Caco-2 (cell line): ENCODE measurements around the gene CAMSAP1. TPM values are rescaled to one million over a fixed set of nuclear protein-coding genes. Genes with fewer than 3 reads are reported as not detected.

Experiments
- BruUV-seq: library from RNA; stranded (reverse); fragments of 400-500 nt; replicated peaks from 2 replicates; lab custom pipeline; 2021; lab: Mats Ljungman, UMichigan
- CTCF ChIA-PET: fragments of 300-600 bp; sonication (Branson Sonifier 250); formaldehyde crosslinking; loops from one replicate; lab custom pipeline; 2022; ENCODE audit warnings: antibody characterized with exemption; lab: Charles Lee
- POLR2A ChIA-PET: fragments of 300-600 bp; sonication (Branson Sonifier 250); formaldehyde crosslinking; loops from one replicate; lab custom pipeline; 2022; ENCODE audit warnings: antibody characterized with exemption; lab: Charles Lee
- DNase-seq, 2 experiments: peaks; one replicate each; pipeline versions ENCODE4 v3.0.0 to v3.0.0-alpha.2; 2020 to 2022
- H3K27me3 ChIP-seq: replicated peaks from 2 replicates; pipeline ENCODE4 v1.6.0; 2011; ENCODE audit warnings: low read length; ENCODE audit not compliant: control insufficient read depth, insufficient read depth
- H3K36me3 ChIP-seq: 2 replicates; pipeline ENCODE4 v1.5.1; 2011; ENCODE audit warnings: low read length; ENCODE audit not compliant: control insufficient read depth, insufficient read depth
- H3K4me1 ChIP-seq: fragments of 250-450 bp; sonication (Bioruptor Pico); 2 replicates; pipeline ENCODE4 v1.5.1; 2020; ENCODE audit warnings: mild to moderate bottlenecking
- H3K4me3 ChIP-seq: 2 replicates; pipeline ENCODE4 v1.5.1; 2011; ENCODE audit warnings: low read depth, mild to moderate bottlenecking, control low read depth, low read length
- H3K9me3 ChIP-seq: fragments of 250-450 bp; sonication (Bioruptor Pico); 2 replicates; pipeline ENCODE4 v1.5.1; 2020; ENCODE audit warnings: mild to moderate bottlenecking, moderate library complexity
- H3K27ac Mint-ChIP-seq: one replicate; pipeline ENCODE4 v1.8.0; 2022; ENCODE audit warnings: mixed read lengths; ENCODE audit not compliant: unreplicated experiment
- H3K27me3 Mint-ChIP-seq: one replicate; pipeline ENCODE4 v1.8.0; 2022; ENCODE audit warnings: mixed read lengths; ENCODE audit not compliant: insufficient read depth, unreplicated experiment
- H3K36me3 Mint-ChIP-seq: one replicate; pipeline ENCODE4 v1.8.0; 2022; ENCODE audit warnings: mild to moderate bottlenecking, mixed read lengths; ENCODE audit not compliant: insufficient read depth, unreplicated experiment
- H3K4me1 Mint-ChIP-seq: one replicate; pipeline ENCODE4 v1.8.0; 2022; ENCODE audit warnings: low read depth, mixed read lengths; ENCODE audit not compliant: unreplicated experiment
- H3K4me3 Mint-ChIP-seq: one replicate; pipeline ENCODE4 v1.8.0; 2022; ENCODE audit warnings: mild to moderate bottlenecking, moderate library complexity, mixed read lengths; ENCODE audit not compliant: unreplicated experiment
- H3K9me3 Mint-ChIP-seq: one replicate; pipeline ENCODE4 v1.8.0; 2022; ENCODE audit warnings: mixed read lengths; ENCODE audit not compliant: unreplicated experiment
- CTCF ChIP-seq, 2 experiments: fragments of 200-600 bp in 1 of 2; IDR thresholded peaks; 1 replicate in 1 of 2; 2 replicates in 1 of 2; pipeline versions ENCODE4 v1.5.1 to v1.8.0; 2011 to 2022; ENCODE audit warnings: antibody characterized with exemption in 1 of 2, control low read depth in 1 of 2, inconsistent platforms in 1 of 2, low read depth in 1 of 2, low read length in 1 of 2, mild to moderate bottlenecking in 1 of 2, moderate library complexity in 1 of 2; ENCODE audit not compliant: insufficient read depth in 1 of 2, severe bottlenecking in 1 of 2, unreplicated experiment in 1 of 2
- intact Hi-C: fragments of 100-400 bp; cut with micrococcal nuclease; formaldehyde crosslinking; loops from one replicate; pipeline ENCODE4 v1.10.0; 2022; ENCODE audit not compliant: unreplicated experiment
- total RNA-seq: library from RNA; stranded (reverse); gene quantifications from 2 replicates; pipeline ENCODE4 v1.2.3, GENCODE V29; 2022

The CAMSAP1 gene
- total RNA-seq, 1 experiment from 2014 or later = 31.3 TPM

DNA sequence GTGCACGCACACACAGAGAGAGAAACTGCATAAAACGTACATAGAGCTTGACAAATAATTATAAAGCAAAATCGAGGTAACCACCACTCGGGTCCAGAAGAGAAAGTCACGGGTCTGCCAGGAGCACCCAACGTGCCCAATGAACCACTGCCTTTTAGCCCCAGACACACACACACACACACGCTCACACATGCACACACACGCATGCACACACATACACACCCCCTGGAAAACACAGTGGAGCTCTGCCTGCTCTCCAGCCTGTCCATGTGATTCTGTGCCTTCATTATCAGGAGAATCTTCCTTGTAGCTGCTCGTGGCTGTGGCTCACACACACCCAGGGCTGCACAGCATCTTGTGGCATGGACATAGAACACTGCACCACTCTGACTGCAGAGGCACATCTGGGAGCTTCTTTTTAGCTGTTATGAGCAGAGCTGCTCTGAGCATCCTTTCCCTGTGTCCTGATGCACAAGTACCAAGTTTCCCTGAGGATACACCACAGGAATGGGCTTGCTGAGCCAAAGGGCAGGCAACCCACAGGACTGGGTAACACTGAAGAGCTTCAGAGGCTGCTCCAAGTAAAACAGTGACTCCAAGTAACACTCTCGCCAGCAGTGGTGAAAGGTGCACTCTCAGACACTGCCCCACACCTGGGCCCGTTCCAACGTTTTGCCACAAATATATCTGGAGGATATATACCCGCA, 58.9 kb downstream of the CAMSAP1 start:
- Histone ChIP-seq H3K9me3 (peaks cover 9% of the 10 kb centered on the region; the same call in 1 of the 2 replicates), H3K4me1 (peaks cover 19% of the 10 kb centered on the region), H3K27me3 (no peaks in the 10 kb centered on the region), H3K4me3 (no peak overlapping the region), H3K36me3 (no peaks in the 10 kb centered on the region)
- Mint-ChIP-seq H3K27me3 (no peaks in the 10 kb centered on the region), H3K27ac (peak overlapping the region; percentile 53), H3K4me1 (peaks cover 8% of the 10 kb centered on the region), H3K4me3 (no peak overlapping the region), H3K36me3 (peaks cover 35% of the 10 kb centered on the region), H3K9me3 (peaks cover 32% of the 10 kb centered on the region)
- TF ChIP-seq CTCF (IDR thresholded peaks at IDR 0.05; ENCODE audit: insufficient read depth in 1 of 2, low read depth in 1 of 2, low read length in 1 of 2, severe bottlenecking in 1 of 2, unreplicated experiment in 1 of 2) = no peak
- BruUV-seq = no TSS peak
- DNase-seq = no peak
- intact Hi-C loops = no loop called here
- ChIA-PET POLR2A (no interaction called here), CTCF (interaction anchor here (0.6 kb wide), 1 partner anchor 243 kb away, joined by 3 read pairs; no protein-coding TSS in a partner anchor)

- BruUV-seq = no TSS peak
- ChIA-PET POLR2A (no interaction called here), CTCF (no interaction called here)
- intact Hi-C loops = no loop called here
- Mint-ChIP-seq H3K4me1 (peaks cover 8% of the 10 kb centered on the region), H3K27me3 (no peaks in the 10 kb centered on the region), H3K27ac (no peak overlapping the region), H3K4me3 (no peak overlapping the region), H3K9me3 (peaks cover 32% of the 10 kb centered on the region), H3K36me3 (peaks cover 30% of the 10 kb centered on the region)
- no peaks in the 10 kb centered on the region for H3K27me3 ChIP-seq
- no peak for DNase-seq
- no peak for TF ChIP-seq CTCF (IDR thresholded peaks at IDR 0.05; ENCODE audit: insufficient read depth in 1 of 2, low read depth in 1 of 2, low read length in 1 of 2, severe bottlenecking in 1 of 2, unreplicated experiment in 1 of 2)
- H3K4me3 ChIP-seq = no peak overlapping the region
- peaks cover 19% of the 10 kb centered on the region for H3K4me1 ChIP-seq
- peaks cover 9% of the 10 kb centered on the region; the same call in 1 of the 2 replicates for H3K9me3 ChIP-seq
- no peaks in the 10 kb centered on the region for H3K36me3 ChIP-seq
Measured at GRCh38 chr9:135847833-135848232, 59.5 kb downstream of the CAMSAP1 start.

DNA sequence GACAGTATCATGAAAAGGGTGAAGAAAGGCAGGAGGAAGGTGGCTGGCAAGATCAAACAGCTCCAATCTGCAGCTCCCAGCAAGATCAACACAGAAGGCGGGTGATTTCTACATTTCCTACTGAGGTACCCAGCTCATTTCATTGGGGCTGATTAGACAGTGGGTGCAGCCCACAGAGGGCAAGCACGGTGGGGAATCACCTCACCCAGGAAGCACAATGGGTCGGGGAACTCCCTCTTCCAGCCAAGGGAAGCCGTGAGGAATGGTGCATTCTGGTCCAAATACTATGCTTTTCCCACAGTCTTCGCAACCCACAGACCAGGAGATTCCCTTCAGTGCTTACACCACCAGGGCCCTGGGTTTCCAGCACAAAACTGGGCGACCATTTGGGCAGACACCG, 66.8 kb downstream of the CAMSAP1 start:
- TF ChIP-seq CTCF (IDR thresholded peaks at IDR 0.05; ENCODE audit: insufficient read depth in 1 of 2, low read depth in 1 of 2, low read length in 1 of 2, severe bottlenecking in 1 of 2, unreplicated experiment in 1 of 2) = no peak
- Histone ChIP-seq H3K4me1 (no peaks in the 10 kb centered on the region), H3K4me3 (no peak overlapping the region), H3K9me3 (peaks cover 4% of the 10 kb centered on the region; the same call in 1 of the 2 replicates), H3K36me3 (no peaks in the 10 kb centered on the region; the same call in 1 of the 2 replicates), H3K27me3 (no peaks in the 10 kb centered on the region)
- H3K27me3 Mint-ChIP-seq = no peaks in the 10 kb centered on the region
- intact Hi-C loops = no loop called here
- BruUV-seq = no TSS peak
- H3K27ac Mint-ChIP-seq = no peak overlapping the region
- POLR2A ChIA-PET = no interaction called here
- H3K4me3 Mint-ChIP-seq = no peak overlapping the region
- H3K36me3 Mint-ChIP-seq = peaks cover 10% of the 10 kb centered on the region
- H3K4me1 Mint-ChIP-seq = no peaks in the 10 kb centered on the region
- peaks cover 20% of the 10 kb centered on the region for H3K9me3 Mint-ChIP-seq
- CTCF ChIA-PET = interaction anchor here (0.6 to 1.0 kb wide), 2 partner anchors 20 to 662 kb away, joined by 3 to 4 read pairs; no protein-coding TSS in a partner anchor
- no peak for DNase-seq
